ENCODE data around the gene MVB12B. TPM values are rescaled to one million over a fixed set of nuclear protein-coding genes. Genes with fewer than 3 reads are reported as not detected.

The MVB12B gene
- total and polyA plus RNA-seq, 2 of the 8 experiments (the other 6 are each of a cell fraction or from before 2014, with no cell fraction given) = 2.6 to 5.0 TPM

- no peak for TF ChIP-seq CHD7 (IDR thresholded peaks at IDR 0.05; ENCODE audit: insufficient replicate concordance, low read length)
- TF ChIP-seq POU5F1 (IDR thresholded peaks at IDR 0.05; ENCODE audit: low read depth, low read length) = no peak
- TF ChIP-seq TAF7 (optimal IDR thresholded peaks at IDR 0.05; ENCODE audit: borderline replicate concordance, low read depth, low read length) = no peak
- no peak for TF ChIP-seq CHD2 (IDR thresholded peaks at IDR 0.05; ENCODE audit: low read length)
- TF ChIP-seq BRCA1 (IDR thresholded peaks at IDR 0.05; ENCODE audit: low read depth, low read length) = no peak
- no peak for TF ChIP-seq ATF3 (IDR thresholded peaks at IDR 0.05; ENCODE audit: insufficient read depth, low read depth, low read length)
- no peak for TF ChIP-seq SP1 (IDR thresholded peaks at IDR 0.05; ENCODE audit: low read depth, low read length)
- TF ChIP-seq POLR2A (IDR thresholded peaks at IDR 0.05; ENCODE audit: control extremely low read depth in 1 of 2, low read depth in 2 of 2, low read length in 2 of 2) = no peak
- no peak for TF ChIP-seq KDM4A (IDR thresholded peaks at IDR 0.05; ENCODE audit: low read depth, low read length, severe bottlenecking)
- no peak for TF ChIP-seq MAFK (IDR thresholded peaks at IDR 0.05; ENCODE audit: low read depth, low read length)
- no peak for TF ChIP-seq BACH1 (IDR thresholded peaks at IDR 0.05; ENCODE audit: low read length)
- no peak for TF ChIP-seq EGR1 (IDR thresholded peaks at IDR 0.05; ENCODE audit: borderline replicate concordance, low read depth, low read length)
- TF ChIP-seq CREB1 (IDR thresholded peaks at IDR 0.05) = no peak
Observed at GRCh38 chr9:126361810-126362238, 35.2 kb downstream of the MVB12B start (continued).
